HG03442 (cell line): Measurements from ENCODE around the gene SLFN14.
"Not testable (repeated sequence)": the region's sequence is repeated elsewhere in the genome, so short reads cannot be mapped to it uniquely, and the experiment has no call there.

ENCODE experiments used
- ATAC-seq: cut with Tn5 transposase; IDR thresholded peaks from one replicate; pipeline ENCODE4 v1.9.1; 2021; ENCODE audit warnings: mild to moderate bottlenecking, moderate library complexity; ENCODE audit not compliant: unreplicated experiment

The SLFN14 gene

GRCh38 chr17:35559495-35560210 lies 966 bp downstream of the SLFN14 start:
- ATAC-seq = no peak

- no peak for ATAC-seq
Observed at GRCh38 chr17:35557353-35557752, 3.3 kb downstream of the SLFN14 start.

GRCh38 chr17:35555691-35556090 lies 4.9 kb downstream of the SLFN14 start:
- ATAC-seq = no peak

- no peak for ATAC-seq
Observed at GRCh38 chr17:35554668-35555067, 6.0 kb downstream of the SLFN14 start.

- ATAC-seq = no peak
Observed at GRCh38 chr17:35553310-35553709, 7.3 kb downstream of the SLFN14 start.

- no peak for ATAC-seq
Observed at GRCh38 chr17:35548978-35549377, 11.6 kb downstream of the SLFN14 start.

- ATAC-seq = no peak
Observed at GRCh38 chr17:35548208-35548810, 12.3 kb downstream of the SLFN14 start.

GRCh38 chr17:35546487-35546886 lies 14.1 kb downstream of the SLFN14 start:
- ATAC-seq = no peak

- ATAC-seq = no peak
Observed at GRCh38 chr17:35545150-35545549, 15.5 kb downstream of the SLFN14 start.

- ATAC-seq = no peak
Observed at GRCh38 chr17:35543856-35544255, 16.8 kb downstream of the SLFN14 start.

- no peak for ATAC-seq
Observed at GRCh38 chr17:35542990-35543389, 17.6 kb downstream of the SLFN14 start.

- no peak for ATAC-seq
Observed at GRCh38 chr17:35541434-35541833, 19.2 kb downstream of the SLFN14 start.

- no peak for ATAC-seq
Observed at GRCh38 chr17:35540589-35541404, 19.8 kb downstream of the SLFN14 start.

- no peak for ATAC-seq
Observed at GRCh38 chr17:35539659-35540026, 21.0 kb downstream of the SLFN14 start.

- no peak for ATAC-seq
Observed at GRCh38 chr17:35537601-35538141, 22.9 kb downstream of the SLFN14 start, which contains the start of gene SLFN12L. TSS of gene SLFN12L (minus strand) at chr17:35537678. CDS start at chr17:35522364, 15,314 bp downstream.

GRCh38 chr17:35536664-35537171 lies 23.9 kb downstream of the SLFN14 start:
- ATAC-seq = no peak

GRCh38 chr17:35535406-35535805 lies 25.2 kb downstream of the SLFN14 start:
- ATAC-seq = not testable (repeated sequence)

GRCh38 chr17:35534576-35535093 lies 26.0 kb downstream of the SLFN14 start:
- no peak for ATAC-seq

- ATAC-seq = no peak
Observed at GRCh38 chr17:35531160-35531559, 29.5 kb downstream of the SLFN14 start.

- ATAC-seq = no peak
Observed at GRCh38 chr17:35529866-35530265, 30.8 kb downstream of the SLFN14 start.

- not testable (repeated sequence) for ATAC-seq
Observed at GRCh38 chr17:35529326-35529725, 31.3 kb downstream of the SLFN14 start.
